GM12891 (cell line): ENCODE measurements around the gene MYOZ1.

Source experiments
- POLR2A ChIP-seq: IDR thresholded peaks from 2 replicates; pipeline ENCODE4 v1.6.1; 2011; ENCODE audit warnings: low read depth, low read length, control low read depth
- POLR2AphosphoS5 ChIP-seq: IDR thresholded peaks from 2 replicates; pipeline ENCODE4 v1.6.1; 2011; ENCODE audit warnings: low read depth, low read length, control low read depth
- POU2F2 ChIP-seq: IDR thresholded peaks from 2 replicates; pipeline ENCODE4 v1.6.1; 2011; ENCODE audit warnings: low read depth, mild to moderate bottlenecking, control low read depth, low read length, moderate library complexity
- SPI1 ChIP-seq: IDR thresholded peaks from 2 replicates; pipeline ENCODE4 v1.6.1; 2011; ENCODE audit warnings: low read depth, low read length, control low read depth
- TAF1 ChIP-seq: IDR thresholded peaks from 2 replicates; pipeline ENCODE4 v1.6.1; 2011; ENCODE audit warnings: low read depth, low read length, control low read depth

- TF ChIP-seq POLR2AphosphoS5: no peak
- TF ChIP-seq POU2F2: no peak
- no peak for TF ChIP-seq POLR2A
- no peak for TF ChIP-seq TAF1
- TF ChIP-seq SPI1: no peak
These were observed 43.9 kb downstream of the MYOZ1 start for GRCh38 chr10:73597346-73597745.
